ENCODE results near the gene DLG2. TPM values are rescaled to one million over a fixed set of nuclear protein-coding genes. Genes with fewer than 3 reads are reported as not detected.

DLG2 gene
- total and polyA plus RNA-seq, 2 of the 4 experiments (the other 2 are of a cell fraction): 0.31 to 0.36 TPM

GRCh38 chr11:83852012-83852411, 1775.1 kb downstream of the DLG2 start:
- no peak overlapping the region for H3K23ac ChIP-seq (ENCODE audit: low read depth, low read length)
- H4K20me1 ChIP-seq (ENCODE audit: insufficient read depth, low read length): no peaks in the 10 kb centered on the region
- H3K9me3 ChIP-seq (ENCODE audit: control insufficient read depth, insufficient read depth, low read length): no peaks in the 10 kb centered on the region
- H3K56ac ChIP-seq (ENCODE audit: extremely low read depth, insufficient read depth, low read length): no peak overlapping the region
- H3K27me3 ChIP-seq (ENCODE audit: control insufficient read depth, insufficient read depth, low read length): no peaks in the 10 kb centered on the region
- H4K91ac ChIP-seq (ENCODE audit: insufficient read depth, low read depth, low read length): no peak overlapping the region
- no peak overlapping the region for H2BK15ac ChIP-seq (ENCODE audit: low read depth, low read length)
- dilution Hi-C loops (cut with HindIII; ENCODE audit: low sequenced_read_pairs, unreplicated experiment): no loop called here
- no peak overlapping the region for H2AFZ ChIP-seq (replicated peaks; ENCODE audit: low read length, poor library complexity)
- in situ Hi-C loops (cut with MboI; ENCODE audit: low sequenced_read_pairs): no loop called here
- H3K4me1 ChIP-seq (ENCODE audit: control insufficient read depth, insufficient read depth, low read length): no peaks in the 10 kb centered on the region
- no CpG with 5 or more reads among the region's 3 CpGs for WGBS, 2 experiments (ENCODE audit: extremely low coverage in 2 of 2, insufficient read length in 1 of 2)
- H2BK120ac ChIP-seq (ENCODE audit: low read depth, low read length): no peak overlapping the region
- no TSS peak for BruUV-seq (replicated peaks)
- H3K27ac ChIP-seq (ENCODE audit: insufficient read depth, low read length): no peak overlapping the region
- ATAC-seq (ENCODE audit: low read depth): no peak
- no peak for TF ChIP-seq FOS (IDR thresholded peaks at IDR 0.05; ENCODE audit: low read depth, low read length)
- no peak for TF ChIP-seq CEBPB (IDR thresholded peaks at IDR 0.05; ENCODE audit: low read depth, low read length)
- no peak for TF ChIP-seq RAD21 (IDR thresholded peaks at IDR 0.05; ENCODE audit: low read length)
- TF ChIP-seq RCOR1 (IDR thresholded peaks at IDR 0.05; ENCODE audit: insufficient replicate concordance, low read length): no peak
- TF ChIP-seq RFX5 (IDR thresholded peaks at IDR 0.05; ENCODE audit: low read depth, low read length): no peak
- no peak for TF ChIP-seq CTCF (conservative IDR thresholded peaks at IDR 0.05; ENCODE audit: low read depth, low read length)
- TF ChIP-seq MAFK (IDR thresholded peaks at IDR 0.05; ENCODE audit: low read depth, low read length): no peak
- TF ChIP-seq ELK1 (IDR thresholded peaks at IDR 0.05; ENCODE audit: borderline replicate concordance, low read depth, low read length): no peak
- TF ChIP-seq USF2 (IDR thresholded peaks at IDR 0.05; ENCODE audit: low read depth, low read length): no peak
- TF ChIP-seq SMC3 (IDR thresholded peaks at IDR 0.05; ENCODE audit: low read depth, low read length): no peak
- TF ChIP-seq BHLHE40 (IDR thresholded peaks at IDR 0.05; ENCODE audit: low read depth, low read length): no peak
- TF ChIP-seq CHD1 (IDR thresholded peaks at IDR 0.05; ENCODE audit: low read depth, low read length): no peak
- TF ChIP-seq MAZ (IDR thresholded peaks at IDR 0.05; ENCODE audit: borderline replicate concordance, low read depth, low read length): no peak
- no peak overlapping the region for H3K4me2 ChIP-seq (ENCODE audit: low read depth, low read length)
- H3K4ac ChIP-seq (ENCODE audit: low read depth, low read length): no peak overlapping the region
- H3K9me1 ChIP-seq (ENCODE audit: insufficient read depth, low read length): no peaks in the 10 kb centered on the region
- no peak overlapping the region for H3K14ac ChIP-seq (replicated peaks; ENCODE audit: low read depth, low read length)
- DNase-seq: no peak
- POLR2A ChIA-PET (ENCODE audit: unreplicated experiment): no interaction called here
- H3K18ac ChIP-seq (ENCODE audit: low read depth, low read length): no peak overlapping the region
- no peak overlapping the region for H3K4me3 ChIP-seq (ENCODE audit: insufficient read depth, low read depth, low read length)
- no peak overlapping the region for H4K5ac ChIP-seq (ENCODE audit: low read depth, low read length)
- H4K8ac ChIP-seq (ENCODE audit: low read depth in 2 of 2, low read length in 2 of 2): no peak overlapping the region
- H2BK20ac ChIP-seq (ENCODE audit: low read depth, low read length): no peak overlapping the region
- H2BK5ac ChIP-seq (ENCODE audit: low read depth, low read length, poor library complexity, severe bottlenecking): no peak overlapping the region
- H2AK5ac ChIP-seq (ENCODE audit: low read depth, low read length): no peak overlapping the region
- H3K36me3 ChIP-seq (ENCODE audit: control insufficient read depth, insufficient read depth, low read length): no peaks in the 10 kb centered on the region
- H3K79me1 ChIP-seq (ENCODE audit: low read depth in 1 of 2, low read length in 2 of 2): no peaks in the 10 kb centered on the region
- intact Hi-C loops (cut with micrococcal nuclease): no loop called here
- CTCF ChIA-PET: no interaction called here
- H3K9ac ChIP-seq (ENCODE audit: low read depth, low read length): no peak overlapping the region
- H2AK9ac ChIP-seq (replicated peaks; ENCODE audit: low read depth, low read length, poor library complexity): no peak overlapping the region

Data from IMR-90 (cell line).